ENCODE data around the gene GPR87. TPM values are rescaled to one million over a fixed set of nuclear protein-coding genes. Genes with fewer than 3 reads are reported as not detected.

GPR87 gene
- total RNA-seq, 1 experiment from 2014 or later: not detected

DNA sequence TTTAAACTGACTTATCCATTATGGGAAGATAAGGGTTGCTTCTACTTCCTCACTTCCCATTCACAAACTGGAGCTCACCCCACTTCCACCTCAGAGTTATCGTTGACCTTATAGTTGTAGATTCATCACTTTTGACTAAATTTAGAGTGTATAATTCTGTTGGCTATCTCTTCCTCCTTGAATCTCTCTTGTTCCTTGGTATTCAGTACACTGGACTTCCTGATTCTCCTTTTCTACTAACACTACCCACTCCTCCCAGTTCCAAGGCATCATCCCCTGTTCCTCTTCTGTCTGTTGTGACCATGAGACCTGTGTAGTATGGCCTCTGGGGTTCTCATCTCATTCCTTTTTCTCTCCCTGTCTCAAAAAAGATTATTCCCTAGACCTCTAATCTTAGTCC, 5.9 kb upstream of the GPR87 start:
- Mint-ChIP-seq H3K4me1 (peaks cover 15% of the 10 kb centered on the region), H3K36me3 (no peaks in the 10 kb centered on the region), H3K27ac (no peak overlapping the region), H3K27me3 (ENCODE audit: low read depth) (no peaks in the 10 kb centered on the region), H3K4me3 (no peak overlapping the region), H3K9me3 (no peaks in the 10 kb centered on the region; the same call in 1 of the 2 replicates)
- DNase-seq (ENCODE audit: low spot score) (no peak), ATAC-seq (no peak)
- POLR2A ChIA-PET: no interaction called here
- TF ChIP-seq MYBL2 (CRISPR knock-in tag; IDR thresholded peaks at IDR 0.05): no peak
- TF ChIP-seq, protein P1, sequence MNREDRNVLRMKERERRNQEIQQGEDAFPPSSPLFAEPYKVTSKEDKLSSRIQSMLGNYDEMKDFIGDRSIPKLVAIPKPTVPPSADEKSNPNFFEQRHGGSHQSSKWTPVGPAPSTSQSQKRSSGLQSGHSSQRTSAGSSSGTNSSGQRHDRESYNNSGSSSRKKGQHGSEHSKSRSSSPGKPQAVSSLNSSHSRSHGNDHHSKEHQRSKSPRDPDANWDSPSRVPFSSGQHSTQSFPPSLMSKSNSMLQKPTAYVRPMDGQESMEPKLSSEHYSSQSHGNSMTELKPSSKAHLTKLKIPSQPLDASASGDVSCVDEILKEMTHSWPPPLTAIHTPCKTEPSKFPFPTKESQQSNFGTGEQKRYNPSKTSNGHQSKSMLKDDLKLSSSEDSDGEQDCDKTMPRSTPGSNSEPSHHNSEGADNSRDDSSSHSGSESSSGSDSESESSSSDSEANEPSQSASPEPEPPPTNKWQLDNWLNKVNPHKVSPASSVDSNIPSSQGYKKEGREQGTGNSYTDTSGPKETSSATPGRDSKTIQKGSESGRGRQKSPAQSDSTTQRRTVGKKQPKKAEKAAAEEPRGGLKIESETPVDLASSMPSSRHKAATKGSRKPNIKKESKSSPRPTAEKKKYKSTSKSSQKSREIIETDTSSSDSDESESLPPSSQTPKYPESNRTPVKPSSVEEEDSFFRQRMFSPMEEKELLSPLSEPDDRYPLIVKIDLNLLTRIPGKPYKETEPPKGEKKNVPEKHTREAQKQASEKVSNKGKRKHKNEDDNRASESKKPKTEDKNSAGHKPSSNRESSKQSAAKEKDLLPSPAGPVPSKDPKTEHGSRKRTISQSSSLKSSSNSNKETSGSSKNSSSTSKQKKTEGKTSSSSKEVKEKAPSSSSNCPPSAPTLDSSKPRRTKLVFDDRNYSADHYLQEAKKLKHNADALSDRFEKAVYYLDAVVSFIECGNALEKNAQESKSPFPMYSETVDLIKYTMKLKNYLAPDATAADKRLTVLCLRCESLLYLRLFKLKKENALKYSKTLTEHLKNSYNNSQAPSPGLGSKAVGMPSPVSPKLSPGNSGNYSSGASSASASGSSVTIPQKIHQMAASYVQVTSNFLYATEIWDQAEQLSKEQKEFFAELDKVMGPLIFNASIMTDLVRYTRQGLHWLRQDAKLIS (CRISPR knock-in tag; IDR thresholded peaks at IDR 0.05; ENCODE audit: borderline replicate concordance): no peak
- TF ChIP-seq ATF1 (CRISPR knock-in tag; IDR thresholded peaks at IDR 0.05): no peak
- TF ChIP-seq, protein P2, sequence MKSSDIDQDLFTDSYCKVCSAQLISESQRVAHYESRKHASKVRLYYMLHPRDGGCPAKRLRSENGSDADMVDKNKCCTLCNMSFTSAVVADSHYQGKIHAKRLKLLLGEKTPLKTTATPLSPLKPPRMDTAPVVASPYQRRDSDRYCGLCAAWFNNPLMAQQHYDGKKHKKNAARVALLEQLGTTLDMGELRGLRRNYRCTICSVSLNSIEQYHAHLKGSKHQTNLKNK (CRISPR knock-in tag; IDR thresholded peaks at IDR 0.05): no peak
- no peak for TF ChIP-seq NFATC4 (CRISPR knock-in tag; IDR thresholded peaks at IDR 0.05)
- no peak for TF ChIP-seq ZNF263 (CRISPR knock-in tag; IDR thresholded peaks at IDR 0.05; ENCODE audit: low read depth)
- no peak for TF ChIP-seq JAZF1 (CRISPR knock-in tag; IDR thresholded peaks at IDR 0.05)
- TF ChIP-seq RELA (CRISPR knock-in tag; IDR thresholded peaks at IDR 0.05; ENCODE audit: borderline replicate concordance): no peak
- TF ChIP-seq NR3C1 (CRISPR knock-in tag; conservative IDR thresholded peaks at IDR 0.05; ENCODE audit: low read depth): no peak
- TF ChIP-seq FOXP1 (CRISPR knock-in tag; IDR thresholded peaks at IDR 0.05; ENCODE audit: borderline replicate concordance): no peak
- no peak for TF ChIP-seq CREB1 (CRISPR knock-in tag; IDR thresholded peaks at IDR 0.05)
- TF ChIP-seq ARID4B (CRISPR knock-in tag; IDR thresholded peaks at IDR 0.05; ENCODE audit: borderline replicate concordance): no peak
- TF ChIP-seq, protein P3, sequence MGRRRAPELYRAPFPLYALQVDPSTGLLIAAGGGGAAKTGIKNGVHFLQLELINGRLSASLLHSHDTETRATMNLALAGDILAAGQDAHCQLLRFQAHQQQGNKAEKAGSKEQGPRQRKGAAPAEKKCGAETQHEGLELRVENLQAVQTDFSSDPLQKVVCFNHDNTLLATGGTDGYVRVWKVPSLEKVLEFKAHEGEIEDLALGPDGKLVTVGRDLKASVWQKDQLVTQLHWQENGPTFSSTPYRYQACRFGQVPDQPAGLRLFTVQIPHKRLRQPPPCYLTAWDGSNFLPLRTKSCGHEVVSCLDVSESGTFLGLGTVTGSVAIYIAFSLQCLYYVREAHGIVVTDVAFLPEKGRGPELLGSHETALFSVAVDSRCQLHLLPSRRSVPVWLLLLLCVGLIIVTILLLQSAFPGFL (CRISPR knock-in tag; IDR thresholded peaks at IDR 0.05; ENCODE audit: borderline replicate concordance): no peak
- no peak for TF ChIP-seq NFE2L1 (CRISPR knock-in tag; IDR thresholded peaks at IDR 0.05)
- CTCF ChIA-PET: no interaction called here

DNA sequence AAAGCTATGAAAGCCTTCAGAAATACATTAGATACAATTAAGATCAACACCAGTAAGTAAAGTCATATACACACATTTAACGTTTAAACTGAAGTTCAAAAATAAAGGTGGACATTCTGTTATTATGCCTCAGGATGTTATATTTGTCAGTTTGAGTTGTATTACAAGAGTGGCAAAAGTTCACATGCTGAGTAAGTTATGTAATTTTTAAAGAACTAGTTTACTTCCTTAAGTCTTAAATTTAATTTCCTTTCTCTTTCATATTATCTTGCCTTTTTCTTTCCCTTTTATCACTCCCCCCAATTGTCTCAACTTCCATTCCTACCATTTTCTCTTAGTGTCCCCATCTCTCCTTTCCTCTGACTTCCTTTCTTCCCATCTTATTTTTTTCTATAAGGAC, 4.9 kb upstream of the GPR87 start:
- Mint-ChIP-seq H3K9me3 (no peaks in the 10 kb centered on the region; the same call in 1 of the 2 replicates), H3K36me3 (no peaks in the 10 kb centered on the region), H3K4me3 (no peak overlapping the region), H3K4me1 (peaks cover 15% of the 10 kb centered on the region), H3K27me3 (ENCODE audit: low read depth) (no peaks in the 10 kb centered on the region), H3K27ac (no peak overlapping the region)
- ChIA-PET CTCF (no interaction called here), POLR2A (no interaction called here)
- ATAC-seq (no peak), DNase-seq (ENCODE audit: low spot score) (no peak)
- TF ChIP-seq NR1H2 (CRISPR knock-in tag; IDR thresholded peaks at IDR 0.05): no peak
